Gastroesophageal sphincter (tissue), 4 donors: ENCODE results near the gene PEX10. TPM values are rescaled to one million over a fixed set of nuclear protein-coding genes. Genes with fewer than 3 reads are reported as not detected.

Experiments used
- ATAC-seq: fragments of 150-250 bp; one replicate; pipeline ENCODE4 v1.9.1; 2016; ENCODE audit warnings: mild to moderate bottlenecking, moderate library complexity
- H3K27ac ChIP-seq, 4 donors: fragments of 200-600 bp; sonication (generic) in 3 of 4; 1 replicate in 3 of 4; 2 replicates in 1 of 4; pipeline ENCODE4 v1.5.1; 2016 to 2019
- H3K27me3 ChIP-seq: fragments of 200-600 bp; sonication (generic); one replicate; pipeline ENCODE4 v1.5.1; 2019
- H3K36me3 ChIP-seq, 2 donors: fragments of 200-600 bp; sonication (generic); one replicate each; pipeline ENCODE4 v1.5.1; 2019; ENCODE audit warnings: control low read depth in 1 of 2
- H3K4me1 ChIP-seq, 3 donors: fragments of 200-600 bp; sonication (generic); 1 replicate in 2 of 3; 2 replicates in 1 of 3; pipeline ENCODE4 v1.5.1; 2016 to 2019; ENCODE audit warnings: control low read depth in 2 of 3
- H3K4me3 ChIP-seq, 2 donors: fragments of 200-600 bp; sonication (generic); one replicate each; pipeline ENCODE4 v1.5.1; 2019; ENCODE audit warnings: mild to moderate bottlenecking in 1 of 2, moderate library complexity in 1 of 2
- H3K9me3 ChIP-seq, 3 donors: fragments of 200-600 bp; sonication (generic); one replicate each; pipeline ENCODE4 v1.5.1; 2017 to 2019; ENCODE audit warnings: control low read depth in 2 of 3
- CTCF ChIP-seq, 4 experiments: fragments of 200-600 bp in 2 of 4; fragments of 450-650 bp in 2 of 4; sonication (generic) in 1 of 4; IDR thresholded peaks; one replicate each; pipeline ENCODE4 v1.5.1; 2017 to 2019; ENCODE audit warnings: antibody characterized with exemption in 4 of 4, mild to moderate bottlenecking in 2 of 4, moderate library complexity in 2 of 4
- EP300 ChIP-seq: sonication (generic); formaldehyde crosslinking; IDR thresholded peaks from one replicate; pipeline ENCODE4 v1.6.1; 2017; ENCODE audit warnings: antibody characterized with exemption, mild to moderate bottlenecking
- POLR2A ChIP-seq, 2 donors: fragments of 450-650 bp; IDR thresholded peaks; one replicate each; pipeline ENCODE4 v1.6.1; 2017; ENCODE audit warnings: antibody characterized with exemption in 2 of 2, mild to moderate bottlenecking in 2 of 2, moderate library complexity in 1 of 2
- POLR2AphosphoS5 ChIP-seq: sonication (generic); formaldehyde crosslinking; IDR thresholded peaks from one replicate; pipeline ENCODE4 v1.6.1; 2017; ENCODE audit warnings: antibody characterized with exemption
- WGBS, 2 donors: methylation state at CpG; one replicate each; pipeline ENCODE4 v1.1.5; 2018; ENCODE audit warnings: low coverage in 1 of 2; 5-methylcytosine and 5-hydroxymethylcytosine counted together
- total RNA-seq, 4 donors: library from RNA; depleted of rRNA; stranded (reverse); fragments of >200 nt; gene quantifications; one replicate each; pipeline ENCODE4 v1.1.0, GENCODE V29; 2016

The PEX10 gene
- total RNA-seq, 4 donors from 2014 or later, result 18.2 to 30.0 (median 21.6) TPM

- peaks cover 0 to 68% of the 10 kb centered on the region in 2 donors for H3K36me3 ChIP-seq
- no peak overlapping the region for H3K27ac ChIP-seq
- no peak for ATAC-seq
- no CpG with 5 or more reads among the region's 24 CpGs for WGBS, 2 donors
- H3K4me1 ChIP-seq, result peaks cover 0 to 19% (median 12%) of the 10 kb centered on the region in 3 donors
- no peak overlapping the region for H3K4me3 ChIP-seq
- no peaks in the 10 kb centered on the region for H3K27me3 ChIP-seq
- TF ChIP-seq POLR2A (IDR thresholded peaks at IDR 0.05), result no peak
- TF ChIP-seq POLR2AphosphoS5, result no peak
- no peak for TF ChIP-seq EP300
- no peak for TF ChIP-seq CTCF (IDR thresholded peaks at IDR 0.05)
- no peaks in the 10 kb centered on the region for H3K9me3 ChIP-seq
These were observed 3.9 kb downstream of the PEX10 start for GRCh38 chr1:2408456-2408855.

GRCh38 chr1:2407991-2408275 lies 4.4 kb downstream of the PEX10 start:
- Histone ChIP-seq H3K4me1 (peaks cover 0 to 14% (median 7%) of the 10 kb centered on the region in 3 donors), H3K27me3 (no peaks in the 10 kb centered on the region), H3K36me3 (peaks cover 0 to 73% of the 10 kb centered on the region in 2 donors), H3K9me3 (no peaks in the 10 kb centered on the region), H3K4me3 (no peak overlapping the region), H3K27ac (no peak overlapping the region)
- 60% methylated on average over 1 of the region's 8 CpGs; no CpG with 5 or more reads in 1 of the 2 donors for WGBS, 2 donors
- no peak for ATAC-seq
- no peak for TF ChIP-seq CTCF (IDR thresholded peaks at IDR 0.05)

GRCh38 chr1:2407166-2407990 lies 5.0 kb downstream of the PEX10 start:
- H3K27me3 ChIP-seq, result no peaks in the 10 kb centered on the region
- no peak overlapping the region for H3K27ac ChIP-seq
- TF ChIP-seq POLR2AphosphoS5 (no peak), CTCF (IDR thresholded peaks at IDR 0.05) (no peak), EP300 (no peak), POLR2A (IDR thresholded peaks at IDR 0.05) (no peak)
- no peak overlapping the region for H3K4me3 ChIP-seq
- no peak for ATAC-seq
- no peaks in the 10 kb centered on the region for H3K9me3 ChIP-seq
- peaks cover 0 to 13% (median 7%) of the 10 kb centered on the region in 3 donors for H3K4me1 ChIP-seq
- peaks cover 0 to 78% of the 10 kb centered on the region in 2 donors for H3K36me3 ChIP-seq
- 62 to 63% methylated on average over 6 to 7 of the region's 25 CpGs for WGBS, 2 donors

- H3K36me3 ChIP-seq, result peaks cover 0 to 87% of the 10 kb centered on the region in 2 donors
- WGBS, 2 donors, result 20% methylated on average over 1 of the region's 26 CpGs; no CpG with 5 or more reads in 1 of the 2 donors
These were observed 5.8 kb downstream of the PEX10 start for GRCh38 chr1:2406451-2407041.

More at GRCh38 chr1:2406451-2407041, 5.8 kb downstream of the PEX10 start:
- H3K4me1 ChIP-seq, result peaks cover 0 to 7% (median 3%) of the 10 kb centered on the region in 3 donors
- TF ChIP-seq EP300, result no peak
- TF ChIP-seq POLR2AphosphoS5, result no peak
- TF ChIP-seq CTCF (IDR thresholded peaks at IDR 0.05), result no peak
- TF ChIP-seq POLR2A (IDR thresholded peaks at IDR 0.05), result no peak
- no peak for ATAC-seq
- no peaks in the 10 kb centered on the region for H3K27me3 ChIP-seq
- no peaks in the 10 kb centered on the region for H3K9me3 ChIP-seq
- no peak overlapping the region for H3K4me3 ChIP-seq
- H3K27ac ChIP-seq, result no peak overlapping the region
